H9 (cell line): ENCODE measurements around the gene CREB5. TPM values are rescaled to one million over a fixed set of nuclear protein-coding genes. Genes with fewer than 3 reads are reported as not detected.

ENCODE experiments used
- DNase-seq: peaks from one replicate; pipeline ENCODE4 v3.0.0-alpha.2; 2017
- H2AFZ ChIP-seq: one replicate; pipeline ENCODE4 v1.6.1; 2013; ENCODE audit warnings: mild to moderate bottlenecking, low read length, control low read depth, moderate library complexity
- H2AK5ac ChIP-seq: 2 replicates; pipeline ENCODE4 v1.6.1; 2013; ENCODE audit warnings: low read length, control low read depth, mixed read lengths; ENCODE audit not compliant: insufficient read length
- H2BK120ac ChIP-seq: one replicate; pipeline ENCODE4 v1.6.1; 2013; ENCODE audit warnings: low read depth, mild to moderate bottlenecking, low read length, control low read depth, inconsistent platforms; ENCODE audit not compliant: poor library complexity, severe bottlenecking
- H2BK12ac ChIP-seq: 2 replicates; pipeline ENCODE4 v1.6.1; 2013; ENCODE audit warnings: low read length, control low read depth, mixed read lengths, low read depth; ENCODE audit not compliant: insufficient read length
- H2BK15ac ChIP-seq: 2 replicates; pipeline ENCODE4 v1.6.1; 2013; ENCODE audit warnings: low read depth, low read length, control low read depth
- H2BK20ac ChIP-seq: one replicate; pipeline ENCODE4 v1.6.1; 2013; ENCODE audit warnings: low read depth, mild to moderate bottlenecking, low read length, control low read depth, inconsistent platforms; ENCODE audit not compliant: poor library complexity, severe bottlenecking
- H2BK5ac ChIP-seq: 2 replicates; pipeline ENCODE4 v1.6.1; 2013; ENCODE audit warnings: low read length, control low read depth, mixed read lengths; ENCODE audit not compliant: insufficient read length
- H3K14ac ChIP-seq: 2 replicates; pipeline ENCODE4 v1.6.1; 2013; ENCODE audit warnings: low read length, control low read depth; ENCODE audit not compliant: insufficient read depth
- H3K18ac ChIP-seq: 2 replicates; pipeline ENCODE4 v1.6.1; 2013; ENCODE audit warnings: low read depth, mild to moderate bottlenecking, mixed read lengths, low read length, control low read depth; ENCODE audit not compliant: insufficient read length
- H3K23ac ChIP-seq: 2 replicates; pipeline ENCODE4 v1.6.1; 2013; ENCODE audit warnings: low read length, control low read depth, mixed read lengths, low read depth; ENCODE audit not compliant: insufficient read length
- H3K23me2 ChIP-seq: 2 replicates; pipeline ENCODE4 v1.6.1; 2013; ENCODE audit warnings: low read depth, mild to moderate bottlenecking, mixed read lengths, low read length, control low read depth; ENCODE audit not compliant: insufficient read length, poor library complexity, severe bottlenecking
- H3K27ac ChIP-seq: 2 replicates; pipeline ENCODE4 v1.5.1; 2013; ENCODE audit warnings: low read length, control low read depth, mixed read lengths, low read depth; ENCODE audit not compliant: insufficient read length
- H3K27me3 ChIP-seq: 2 replicates; pipeline ENCODE4 v1.6.1; 2013; ENCODE audit warnings: low read length, control low read depth, inconsistent platforms; ENCODE audit not compliant: insufficient read depth
- H3K4ac ChIP-seq: 2 replicates; pipeline ENCODE4 v1.6.1; 2013; ENCODE audit warnings: low read depth, mild to moderate bottlenecking, control low read depth, inconsistent platforms, low read length, moderate library complexity
- H3K4me1 ChIP-seq: 2 replicates; pipeline ENCODE4 v1.6.1; 2013; ENCODE audit warnings: low read length, control low read depth, inconsistent platforms; ENCODE audit not compliant: insufficient read depth
- H3K4me2 ChIP-seq: 2 replicates; pipeline ENCODE4 v1.6.1; 2013; ENCODE audit warnings: low read length, control low read depth, mixed read lengths; ENCODE audit not compliant: insufficient read length, insufficient read depth
- H3K56ac ChIP-seq: 2 replicates; pipeline ENCODE4 v1.6.1; 2013; ENCODE audit warnings: low read depth, mild to moderate bottlenecking, mixed read lengths, low read length, control low read depth; ENCODE audit not compliant: insufficient read length
- H3K79me1 ChIP-seq: 2 replicates; pipeline ENCODE4 v1.6.1; 2013; ENCODE audit warnings: low read depth, mild to moderate bottlenecking, moderate library complexity, low read length, control low read depth, inconsistent platforms; ENCODE audit not compliant: insufficient read depth, poor library complexity, severe bottlenecking
- H3K79me2 ChIP-seq: 2 replicates; pipeline ENCODE4 v1.6.1; 2013; ENCODE audit warnings: low read length, control low read depth, inconsistent platforms; ENCODE audit not compliant: insufficient read depth
- H3K9ac ChIP-seq: 2 replicates; pipeline ENCODE4 v1.6.1; 2013; ENCODE audit warnings: low read length, control low read depth, mixed read lengths; ENCODE audit not compliant: insufficient read length; ENCODE audit errors: extremely low read depth
- H3K9me3 ChIP-seq: one replicate; pipeline ENCODE4 v1.6.1; 2013; ENCODE audit warnings: low read depth, low read length, inconsistent platforms; ENCODE audit not compliant: control insufficient read depth
- H3T11ph ChIP-seq: one replicate; pipeline ENCODE4 v1.6.1; 2013; ENCODE audit warnings: mild to moderate bottlenecking, low read length, control low read depth, inconsistent platforms
- H4K20me1 ChIP-seq: one replicate; pipeline ENCODE4 v1.6.1; 2013; ENCODE audit not compliant: control insufficient read depth, insufficient read length, insufficient read depth
- H4K5ac ChIP-seq: 2 replicates; pipeline ENCODE4 v1.6.1; 2013; ENCODE audit warnings: low read depth, mild to moderate bottlenecking, mixed read lengths, low read length, control low read depth; ENCODE audit not compliant: insufficient read length
- H4K8ac ChIP-seq: replicated peaks from 2 replicates; pipeline ENCODE4 v1.6.1; 2013; ENCODE audit warnings: low read length, control low read depth, mixed read lengths, low read depth; ENCODE audit not compliant: insufficient read length
- H4K91ac ChIP-seq: 2 replicates; pipeline ENCODE4 v1.6.1; 2013; ENCODE audit warnings: low read depth, mild to moderate bottlenecking, moderate library complexity, mixed read lengths, low read length, control low read depth; ENCODE audit not compliant: insufficient read length
- H3K27ac Mint-ChIP-seq, 3 experiments: 2 replicates in 2 of 3; 3 replicates in 1 of 3; pipeline ENCODE4 v1.8.0; 2020 to 2021; ENCODE audit warnings: mixed read lengths in 3 of 3, mild to moderate bottlenecking in 1 of 3, moderate library complexity in 1 of 3
- H3K27me3 Mint-ChIP-seq: 2 replicates; pipeline ENCODE4 v1.8.0; 2021; ENCODE audit warnings: low read depth, mild to moderate bottlenecking, moderate library complexity, mixed read lengths
- H3K36me3 Mint-ChIP-seq, 3 experiments: 2 replicates in 2 of 3; 3 replicates in 1 of 3; pipeline ENCODE4 v1.8.0; 2020 to 2021; ENCODE audit warnings: low read depth in 3 of 3, mixed read lengths in 3 of 3; ENCODE audit not compliant: insufficient read depth in 1 of 3
- H3K4me1 Mint-ChIP-seq, 2 experiments: 2 replicates each; pipeline ENCODE4 v1.8.0; 2020; ENCODE audit warnings: mixed read lengths in 2 of 2
- H3K4me3 Mint-ChIP-seq, 2 experiments: 2 replicates in 1 of 2; 3 replicates in 1 of 2; pipeline ENCODE4 v1.8.0; 2020 to 2021; ENCODE audit warnings: mild to moderate bottlenecking in 2 of 2, mixed read lengths in 2 of 2, moderate library complexity in 1 of 2
- H3K9me3 Mint-ChIP-seq, 2 experiments: 2 replicates in 1 of 2; 3 replicates in 1 of 2; pipeline ENCODE4 v1.8.0; 2020; ENCODE audit warnings: mild to moderate bottlenecking in 2 of 2, mixed read lengths in 2 of 2, moderate library complexity in 1 of 2
- CTCF ChIP-seq: fragments of 200-600 bp; sonication (generic); conservative IDR thresholded peaks from 3 replicates; pipeline ENCODE4 v1.8.0; 2021; ENCODE audit warnings: antibody characterized with exemption, mild to moderate bottlenecking
- WGBS: extraction: QIAGEN DNeasy Blood & Tissue Kit; methylation state at CpG from one replicate; pipeline ENCODE4 v1.1.7; 2013; ENCODE audit warnings: missing lambda C conversion rate, low lambda C conversion rate, mixed read lengths; ENCODE audit not compliant: insufficient read length; ENCODE audit errors: extremely low coverage; 5-methylcytosine and 5-hydroxymethylcytosine counted together
- total RNA-seq: library from RNA; stranded (reverse); gene quantifications from 2 replicates; pipeline ENCODE4 v1.2.1, GENCODE V29; 2021

CREB5 gene
- total RNA-seq, 1 experiment from 2014 or later, result 4.0 TPM

GRCh38 chr7:28718055-28718481 lies 305.8 kb downstream of the CREB5 start:
- Mint-ChIP-seq H3K27me3 (no peaks in the 10 kb centered on the region), H3K4me3 (no peak overlapping the region), H3K36me3 (peaks cover 0 to 2% (median 0%) of the 10 kb centered on the region in 3 experiments; a peak in 2 of 7 replicates), H3K4me1 (peaks cover 3 to 4% of the 10 kb centered on the region in 2 experiments), H3K9me3 (no peaks in the 10 kb centered on the region), H3K27ac (no peak overlapping the region; a peak in 1 of 7 replicates)
- H4K5ac ChIP-seq, result no peak overlapping the region
- TF ChIP-seq CTCF, result no peak
- H4K91ac ChIP-seq, result no peak overlapping the region
- H3K27me3 ChIP-seq, result no peaks in the 10 kb centered on the region
- no peaks in the 10 kb centered on the region for H3K79me2 ChIP-seq
- no peak overlapping the region for H3K27ac ChIP-seq
- H3K23ac ChIP-seq, result no peak overlapping the region
- H4K8ac ChIP-seq, result no peak overlapping the region
- no peaks in the 10 kb centered on the region for H3K23me2 ChIP-seq
- H2BK5ac ChIP-seq, result no peak overlapping the region
- no peak overlapping the region for H3T11ph ChIP-seq
- H2BK20ac ChIP-seq, result no peak overlapping the region
- H3K56ac ChIP-seq, result no peak overlapping the region
- no peaks in the 10 kb centered on the region for H3K79me1 ChIP-seq
- no peak overlapping the region for H2AK5ac ChIP-seq
- DNase-seq, result no peak
- H3K4me2 ChIP-seq, result no peak overlapping the region
- no CpG with 5 or more reads among the region's 9 CpGs for WGBS
- no peak overlapping the region for H2BK12ac ChIP-seq
- no peaks in the 10 kb centered on the region for H4K20me1 ChIP-seq
- H3K9ac ChIP-seq, result no peak overlapping the region
- no peaks in the 10 kb centered on the region for H3K9me3 ChIP-seq
- H2BK15ac ChIP-seq, result no peak overlapping the region
- no peak overlapping the region for H2AFZ ChIP-seq
- H3K18ac ChIP-seq, result no peak overlapping the region
- no peaks in the 10 kb centered on the region for H3K4me1 ChIP-seq
- no peak overlapping the region for H2BK120ac ChIP-seq
- no peak overlapping the region for H3K14ac ChIP-seq
- no peak overlapping the region for H3K4ac ChIP-seq
